ENCODE measurements around the gene IQSEC1. TPM values are rescaled to one million over a fixed set of nuclear protein-coding genes. Genes with fewer than 3 reads are reported as not detected.

IQSEC1 gene
- total RNA-seq, 3 donors from 2014 or later = 19.8 to 42.2 (median 21.9) TPM

DNA sequence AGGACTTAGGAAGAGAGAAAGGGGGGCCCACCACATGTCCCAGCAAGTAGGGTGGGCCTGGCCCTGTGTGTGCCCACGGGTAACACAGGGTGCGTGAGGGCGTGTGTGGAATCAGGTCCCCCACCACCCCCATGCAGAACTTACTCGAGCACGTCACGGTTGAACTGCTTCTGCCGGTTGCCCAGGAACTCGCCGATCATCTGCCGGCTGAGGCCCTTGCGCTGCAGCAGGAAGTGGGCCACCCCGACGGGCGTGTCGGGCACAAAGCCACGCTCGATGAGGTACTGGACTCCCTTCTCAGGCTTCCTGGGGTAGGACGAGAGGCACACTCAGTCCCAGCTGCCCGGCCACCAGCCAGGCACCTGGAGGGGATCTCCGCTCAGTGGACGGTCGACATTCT is 148.8 kb downstream of the IQSEC1 start:
- intact Hi-C loops (cut with DNase I, micrococcal nuclease) = no loop called here
- TF ChIP-seq, protein P1, sequence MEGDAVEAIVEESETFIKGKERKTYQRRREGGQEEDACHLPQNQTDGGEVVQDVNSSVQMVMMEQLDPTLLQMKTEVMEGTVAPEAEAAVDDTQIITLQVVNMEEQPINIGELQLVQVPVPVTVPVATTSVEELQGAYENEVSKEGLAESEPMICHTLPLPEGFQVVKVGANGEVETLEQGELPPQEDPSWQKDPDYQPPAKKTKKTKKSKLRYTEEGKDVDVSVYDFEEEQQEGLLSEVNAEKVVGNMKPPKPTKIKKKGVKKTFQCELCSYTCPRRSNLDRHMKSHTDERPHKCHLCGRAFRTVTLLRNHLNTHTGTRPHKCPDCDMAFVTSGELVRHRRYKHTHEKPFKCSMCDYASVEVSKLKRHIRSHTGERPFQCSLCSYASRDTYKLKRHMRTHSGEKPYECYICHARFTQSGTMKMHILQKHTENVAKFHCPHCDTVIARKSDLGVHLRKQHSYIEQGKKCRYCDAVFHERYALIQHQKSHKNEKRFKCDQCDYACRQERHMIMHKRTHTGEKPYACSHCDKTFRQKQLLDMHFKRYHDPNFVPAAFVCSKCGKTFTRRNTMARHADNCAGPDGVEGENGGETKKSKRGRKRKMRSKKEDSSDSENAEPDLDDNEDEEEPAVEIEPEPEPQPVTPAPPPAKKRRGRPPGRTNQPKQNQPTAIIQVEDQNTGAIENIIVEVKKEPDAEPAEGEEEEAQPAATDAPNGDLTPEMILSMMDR (IDR thresholded peaks at IDR 0.05) = no peak
- Histone ChIP-seq H3K36me3 (ENCODE audit: low read depth) (no peaks in the 10 kb centered on the region), H3K9me3 (no peaks in the 10 kb centered on the region), H3K4me3 (no peak overlapping the region), H3K4me1 (ENCODE audit: low read depth) (no peaks in the 10 kb centered on the region)
- DNase-seq (no peak), ATAC-seq (peak; percentile 29)

DNA sequence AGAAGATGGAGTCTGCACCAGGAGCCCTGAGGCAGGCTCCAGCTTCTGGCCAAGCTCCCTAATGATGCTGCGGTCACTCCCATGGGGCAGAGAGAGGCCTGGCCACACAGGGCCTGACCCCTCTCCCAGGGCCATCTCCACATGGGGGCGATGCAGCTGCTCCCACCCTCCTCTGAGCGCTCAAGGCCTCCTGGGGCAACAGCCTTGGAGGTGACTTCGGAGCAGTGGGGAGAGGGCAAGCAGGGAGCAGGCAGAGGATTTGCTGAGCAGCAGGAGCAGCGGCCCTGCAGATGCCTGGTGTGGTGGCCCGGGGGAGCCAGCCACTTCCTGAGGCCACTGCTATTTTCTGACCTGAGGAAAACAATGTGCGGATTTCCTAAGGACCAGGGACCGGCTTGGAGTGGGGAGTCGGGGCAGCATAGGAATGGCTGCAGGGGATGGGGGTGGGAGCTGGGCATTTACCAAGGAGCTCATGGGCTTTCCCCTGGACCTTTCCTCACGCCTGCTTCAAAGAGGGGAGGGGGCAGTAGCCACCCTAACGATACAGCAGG is 150.3 kb downstream of the IQSEC1 start:
- no peaks in the 10 kb centered on the region for H3K4me1 ChIP-seq (ENCODE audit: low read depth)
- intact Hi-C loops (cut with DNase I, micrococcal nuclease) = no loop called here

DNA sequence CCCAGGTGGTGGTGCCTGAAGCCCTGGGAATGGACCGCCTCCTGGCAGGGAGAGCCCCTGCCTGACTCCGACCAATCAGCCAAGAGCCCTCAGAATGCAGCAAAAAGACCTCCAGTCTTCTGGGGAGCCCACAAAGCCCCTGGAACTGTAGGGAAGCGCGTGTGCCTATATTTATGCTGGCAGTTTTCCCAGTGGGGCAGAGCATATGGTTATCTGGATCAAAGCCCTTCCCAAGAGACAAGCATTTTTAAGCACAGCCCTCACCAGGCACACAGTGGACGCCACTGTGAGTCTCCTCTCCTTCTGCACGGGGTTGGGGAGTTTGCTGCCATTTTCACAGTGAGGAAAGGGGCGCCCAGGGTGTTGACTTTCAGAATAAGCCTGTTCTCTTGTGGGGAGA is 150.9 kb downstream of the IQSEC1 start:
- Histone ChIP-seq H3K4me1 (ENCODE audit: low read depth) (no peaks in the 10 kb centered on the region), H3K9me3 (no peaks in the 10 kb centered on the region), H3K36me3 (ENCODE audit: low read depth) (no peaks in the 10 kb centered on the region), H3K4me3 (no peak overlapping the region)
- intact Hi-C loops (cut with DNase I, micrococcal nuclease) = no loop called here
- DNase-seq (no peak), ATAC-seq (no peak)
- TF ChIP-seq, protein P1 (IDR thresholded peaks at IDR 0.05) = no peak

More for the DNA sequence above, 150.3 kb downstream of the IQSEC1 start:
- TF ChIP-seq, protein P1 (IDR thresholded peaks at IDR 0.05) = no peak
- DNase-seq (no peak), ATAC-seq (no peak)
- no peaks in the 10 kb centered on the region for H3K36me3 ChIP-seq (ENCODE audit: low read depth)
- no peak overlapping the region for H3K4me3 ChIP-seq
- H3K9me3 ChIP-seq = no peaks in the 10 kb centered on the region

DNA sequence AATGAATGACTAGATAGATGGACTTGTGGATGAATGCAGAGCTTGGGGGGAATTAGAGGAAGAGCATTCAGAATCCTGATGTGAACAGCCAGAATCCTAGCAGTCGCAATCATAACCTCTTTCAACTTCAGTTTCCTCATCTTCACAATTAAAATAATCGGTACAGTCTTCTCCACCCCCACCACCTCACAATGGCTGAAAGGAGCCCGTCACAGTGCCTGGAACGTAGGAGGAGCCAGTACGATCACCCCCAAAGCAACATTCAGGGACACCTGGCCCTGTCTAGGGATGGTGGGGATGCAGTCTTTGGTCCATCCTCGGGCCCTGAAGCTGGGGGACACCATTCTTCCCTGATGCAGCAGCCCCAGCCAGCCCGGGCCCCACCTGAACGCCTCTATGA is 151.5 kb downstream of the IQSEC1 start:
- TF ChIP-seq, protein P1 (IDR thresholded peaks at IDR 0.05) = no peak
- H3K4me3 ChIP-seq = no peak overlapping the region
- ATAC-seq = no peak
- H3K4me1 ChIP-seq (ENCODE audit: low read depth) = no peaks in the 10 kb centered on the region
- DNase-seq = no peak
- intact Hi-C loops (cut with DNase I, micrococcal nuclease) = no loop called here
- H3K36me3 ChIP-seq (ENCODE audit: low read depth) = no peaks in the 10 kb centered on the region
- no peaks in the 10 kb centered on the region for H3K9me3 ChIP-seq

DNA sequence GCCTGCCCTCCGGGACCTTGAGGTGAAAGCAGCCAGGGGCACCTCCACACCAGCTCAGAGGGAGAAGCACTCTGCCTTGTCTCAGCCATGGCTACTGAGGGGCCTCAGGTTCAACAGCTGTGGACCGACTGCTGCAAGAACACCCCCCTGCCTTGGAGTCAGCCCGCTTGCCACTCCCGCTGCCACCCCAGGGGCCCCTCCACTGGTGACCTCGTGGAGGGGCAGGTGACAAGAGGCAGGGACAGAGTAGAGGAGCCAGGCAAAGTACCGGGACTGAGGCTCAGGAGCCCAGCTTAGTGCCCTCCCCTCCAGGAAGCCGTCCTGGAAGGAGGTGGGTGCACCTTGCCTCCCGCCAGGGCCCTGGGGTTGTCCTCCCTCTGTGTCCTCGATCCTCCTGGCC is 152.3 kb downstream of the IQSEC1 start:
- H3K4me1 ChIP-seq (ENCODE audit: low read depth) = no peaks in the 10 kb centered on the region
- no peaks in the 10 kb centered on the region for H3K9me3 ChIP-seq
- no peak for DNase-seq
- TF ChIP-seq, protein P1 (IDR thresholded peaks at IDR 0.05) = no peak
- H3K4me3 ChIP-seq = no peak overlapping the region
- no peaks in the 10 kb centered on the region for H3K36me3 ChIP-seq (ENCODE audit: low read depth)
- intact Hi-C loops (cut with DNase I, micrococcal nuclease) = no loop called here
- no peak for ATAC-seq

DNA sequence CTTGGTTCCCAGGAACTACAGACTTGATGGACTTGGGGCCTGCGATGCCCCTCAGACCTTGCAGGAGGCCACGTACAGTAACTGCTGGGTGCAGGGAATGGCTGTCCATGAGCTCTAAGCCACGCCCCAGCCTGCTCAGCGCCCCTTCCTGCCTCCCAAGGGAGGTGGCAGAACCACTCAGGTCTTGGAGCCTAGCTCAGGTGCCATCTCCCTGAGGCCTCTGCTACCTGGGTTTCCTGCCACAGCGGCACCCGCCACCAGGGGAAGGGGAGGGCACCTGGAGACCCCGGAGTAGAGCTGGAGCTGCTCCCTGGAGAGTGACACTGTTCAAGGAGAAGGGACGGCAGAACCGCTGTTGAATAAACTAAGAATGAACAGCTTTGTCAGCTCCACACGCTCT is 154.0 kb downstream of the IQSEC1 start:
- DNase-seq = no peak
- TF ChIP-seq, protein P1 (IDR thresholded peaks at IDR 0.05) = no peak
- ATAC-seq = no peak
- Histone ChIP-seq H3K36me3 (ENCODE audit: low read depth) (no peaks in the 10 kb centered on the region), H3K9me3 (no peaks in the 10 kb centered on the region), H3K4me1 (ENCODE audit: low read depth) (no peaks in the 10 kb centered on the region), H3K4me3 (no peak overlapping the region)
- intact Hi-C loops (cut with DNase I, micrococcal nuclease) = no loop called here
